Heart right ventricle (tissue), 16 donors: ENCODE data around the gene BTBD2. TPM values are rescaled to one million over a fixed set of nuclear protein-coding genes. Genes with fewer than 3 reads are reported as not detected.

Source experiments
- ATAC-seq, 8 donors: fragments of 200-7000 bp; cut with Tn5 transposase; one replicate each; pipeline ENCODE4 v1.9.1; 2020; ENCODE audit warnings: mild to moderate bottlenecking in 8 of 8, moderate library complexity in 8 of 8, moderate number of reproducible peaks in 1 of 8
- DNase-seq, 2 donors: peaks; one replicate each; pipeline ENCODE4 v3.0.0-alpha.2; 2020
- H3K27ac ChIP-seq, 10 donors: fragments of 200-600 bp; sonication (generic) in 2 of 10; one replicate each; pipeline versions ENCODE4 v1.5.0 to v1.8.0; 2020 to 2022; ENCODE audit warnings: mild to moderate bottlenecking in 3 of 10
- H3K27me3 ChIP-seq, 7 donors: fragments of 200-600 bp; one replicate each; pipeline ENCODE4 v1.8.0; 2021 to 2022; ENCODE audit warnings: mild to moderate bottlenecking in 2 of 7
- H3K36me3 ChIP-seq, 9 donors: fragments of 200-600 bp; sonication (generic) in 1 of 9; one replicate each; pipeline versions ENCODE4 v1.5.0 to v1.8.0; 2020 to 2022; ENCODE audit warnings: mild to moderate bottlenecking in 2 of 9
- H3K4me1 ChIP-seq, 9 donors: fragments of 200-600 bp; sonication (generic) in 1 of 9; one replicate each; pipeline versions ENCODE4 v1.5.0 to v1.8.0; 2020 to 2022; ENCODE audit warnings: mild to moderate bottlenecking in 4 of 9
- H3K4me3 ChIP-seq, 10 donors: fragments of 200-600 bp; sonication (generic) in 2 of 10; one replicate each; pipeline versions ENCODE4 v1.5.0 to v1.8.0; 2020 to 2022; ENCODE audit warnings: mild to moderate bottlenecking in 7 of 10, moderate library complexity in 2 of 10
- H3K9me3 ChIP-seq, 11 donors: fragments of 200-600 bp in 10 of 11; sonication (generic) in 2 of 11; one replicate each; pipeline versions ENCODE4 v1.5.0 to v1.8.0; 2013 to 2022; ENCODE audit warnings: mild to moderate bottlenecking in 2 of 11, control low read depth in 1 of 11, moderate library complexity in 1 of 11
- CTCF ChIP-seq, 9 donors: fragments of 200-600 bp; sonication (generic) in 2 of 9; IDR thresholded peaks; one replicate each; pipeline versions ENCODE4 v1.5.0 to v1.8.0; 2021 to 2022; ENCODE audit warnings: antibody characterized with exemption in 9 of 9, mild to moderate bottlenecking in 5 of 9, moderate library complexity in 1 of 9
- WGBS, 2 donors: extraction: QIAGEN DNeasy Blood & Tissue Kit; methylation state at CpG; one replicate each; pipeline ENCODE4 v1.1.7; 2013; ENCODE audit warnings: inconsistent platforms in 1 of 2; 5-methylcytosine and 5-hydroxymethylcytosine counted together
- intact Hi-C, 10 donors: fragments of 100-400 bp; cut with DNase I; formaldehyde crosslinking; loops; one replicate each; pipeline versions ENCODE4 v1.11.1 to v1.14.2; 2022
- polyA plus RNA-seq, 2 donors: library from polyadenylated mRNA; stranded (reverse); fragments of 200-250 nt; gene quantifications; one replicate each; pipeline ENCODE4 v1.2.3, GENCODE V29; 2013
- total RNA-seq, 10 donors: library from RNA; stranded (reverse); fragmentation: NEBNext Ultra II Directional in 3 of 10; extraction: Animal tissue kit (Norgen Biotek cat#: 25700) in 3 of 10; gene quantifications; one replicate each; pipeline versions ENCODE4 v1.2.1 to v1.2.4, GENCODE V29; 2021 to 2023
- donor health status: Arrhythmogenic right ventricular cardiomyopathy.
- donor health status: ischemic (EF 13 %, LVEDD 7.1; RV severe dilation, severe dysfunction).
- donor health status: healthy with polysubstance abuse.
- donor health status: DM: no; HTN: yes; CAD: no.
- donor health status: DM: no; HTN: no; CAD: no.
- donor health status: ischemic (EF 25% LVEDD 6.9; RV normal size, moderate dysfunction).
- donor health status: ischemic (EF 25% LVEDD 5.7; RV mildly dilated, moderate dysfunction).
- donor health status: healthy.
- donor health status: DM: yes; HTN: yes; CAD: no.
- donor health status: Ischemic cardiomyopathy.
- donor health status: ischemic (EF 35%, LVEDD 5.7; RV mildly dilated, moderate dysfunction).
- donor health status: nonischemic (EF 11% LVEDD 7.7; RV severe dilation, severe dysfunction).
- donor health status: DM: yes; HTN: yes; CAD: no.
- donor health status: PGD.
- donor health status: ischemic (EF 29% LVEDD 5.4; RV normal size, mild dysfunction).
- donor health status: nonischemic (EF 23%, LVEDD 6.1; RV moderate dilation, normal function).

BTBD2 gene
- total and polyA plus RNA-seq, 12 donors, result 42.8 to 70.4 (median 55.8) TPM

- Histone ChIP-seq H3K27me3 (no peaks in the 10 kb centered on the region), H3K9me3 (no peaks in the 10 kb centered on the region), H3K4me3 (no peak overlapping the region), H3K36me3 (peaks cover 0 to 99% (median 47%) of the 10 kb centered on the region in 9 donors), H3K4me1 (no peaks in the 10 kb centered on the region), H3K27ac (no peak overlapping the region)
- ATAC-seq (no peak), DNase-seq (no peak)
- intact Hi-C loops, result no loop called here
- no peak for TF ChIP-seq CTCF (IDR thresholded peaks at IDR 0.05)
- WGBS, 2 donors, result 96% methylated on average over 10 of the region's 10 CpGs
Measured at GRCh38 chr19:1984357-1984756, 31.2 kb downstream of the BTBD2 start.

GRCh38 chr19:1981253-1981652 is 34.3 kb downstream of the BTBD2 start:
- TF ChIP-seq CTCF (IDR thresholded peaks at IDR 0.05), result no peak
- ATAC-seq, result no peak
- Histone ChIP-seq H3K27ac (no peak overlapping the region), H3K4me3 (no peak overlapping the region), H3K36me3 (peaks cover 0 to 95% (median 32%) of the 10 kb centered on the region in 9 donors), H3K4me1 (no peaks in the 10 kb centered on the region), H3K27me3 (no peaks in the 10 kb centered on the region), H3K9me3 (no peaks in the 10 kb centered on the region)
- 93 to 95% methylated on average over 20 of the region's 20 CpGs for WGBS, 2 donors
- intact Hi-C loops, result no loop called here
- no peak for DNase-seq

GRCh38 chr19:1980809-1981181 is 34.7 kb downstream of the BTBD2 start:
- TF ChIP-seq CTCF (IDR thresholded peaks at IDR 0.05), result no peak
- no peak for DNase-seq
- no peak for ATAC-seq
- Histone ChIP-seq H3K36me3 (peaks cover 0 to 95% (median 27%) of the 10 kb centered on the region in 9 donors), H3K27me3 (no peaks in the 10 kb centered on the region), H3K4me1 (no peaks in the 10 kb centered on the region), H3K4me3 (no peak overlapping the region), H3K9me3 (no peaks in the 10 kb centered on the region), H3K27ac (no peak overlapping the region)
- intact Hi-C loops, result no loop called here
- 97 to 98% methylated on average over 31 of the region's 31 CpGs for WGBS, 2 donors

- TF ChIP-seq CTCF (IDR thresholded peaks at IDR 0.05), result no peak
- intact Hi-C loops, result no loop called here
- no peaks in the 10 kb centered on the region for H3K27me3 ChIP-seq
- H3K36me3 ChIP-seq, result peaks cover 0 to 95% (median 26%) of the 10 kb centered on the region in 9 donors
- H3K4me1 ChIP-seq, result no peaks in the 10 kb centered on the region
- WGBS, 2 donors, result 84 to 86% methylated on average over 35 of the region's 35 CpGs
- no peak overlapping the region for H3K4me3 ChIP-seq
- no peak for DNase-seq
- ATAC-seq, result peak in 1 of 8 donors; percentile 8
- no peaks in the 10 kb centered on the region for H3K9me3 ChIP-seq
- no peak overlapping the region for H3K27ac ChIP-seq
Measured at GRCh38 chr19:1980091-1980808, 35.3 kb downstream of the BTBD2 start.
